Measurements from ENCODE around the gene TSGA10. TPM values are rescaled to one million over a fixed set of nuclear protein-coding genes. Genes with fewer than 3 reads are reported as not detected.

Gene TSGA10
- total and polyA plus RNA-seq, 2 donors (not counting 3 experiments of a cell fraction or from before 2014, with no cell fraction given), result 0.12 to 2.7 TPM

- POLR2A ChIA-PET, result interaction anchor here (0.7 kb wide), 1 partner anchor 1000 kb away, joined by 3 read pairs; no protein-coding TSS in a partner anchor
- peaks cover 29% of the 10 kb centered on the region for H3K79me2 ChIP-seq (ENCODE audit: control insufficient read depth, insufficient read depth, low read length)
Measured at GRCh38 chr2:99188357-99188756, 33.6 kb upstream of the TSGA10 start.

More at GRCh38 chr2:99188357-99188756, 33.6 kb upstream of the TSGA10 start:
- FAIRE-seq, result no peak
- H3K4me3 ChIP-seq (replicated peaks in 1 of 3; ENCODE audit: insufficient read depth in 1 of 3, low read depth in 1 of 3, low read length in 3 of 3), result no peak overlapping the region
- dilution Hi-C loops (cut with MboI; ENCODE audit: extremely low pct_ligation_motif_present, low sequenced_read_pairs) (no loop called here), intact Hi-C loops (cut with micrococcal nuclease) (no loop called here)
- BruUV-seq (replicated peaks), result no TSS peak
- CTCF ChIA-PET, result no interaction called here
- peaks cover 2% of the 10 kb centered on the region in 2 experiments for H3K36me3 ChIP-seq (ENCODE audit: control insufficient read depth in 2 of 2, extremely low read depth in 1 of 2, insufficient read depth in 2 of 2, low read length in 2 of 2)
- no peaks in the 10 kb centered on the region for H3K27me3 ChIP-seq (ENCODE audit: control insufficient read depth in 2 of 2, insufficient read depth in 2 of 2, low read length in 2 of 2)
- no peaks in the 10 kb centered on the region for H3K9me3 ChIP-seq (replicated peaks; ENCODE audit: control insufficient read depth, insufficient read depth, low read length)
- TF ChIP-seq MYC (IDR thresholded peaks at IDR 0.05; ENCODE audit: low read depth, low read length) (no peak), CTCF (IDR thresholded peaks at IDR 0.05; ENCODE audit: extremely low read depth in 1 of 2, insufficient read depth in 1 of 2, low read depth in 1 of 2, low read length in 2 of 2) (no peak), JUN (IDR thresholded peaks at IDR 0.05; ENCODE audit: borderline replicate concordance, insufficient read depth, insufficient read length, low read depth) (no peak)
- no peaks in the 10 kb centered on the region for H3K4me1 ChIP-seq (ENCODE audit: control insufficient read depth, extremely low read depth, insufficient read depth, low read length)
- H3K27ac ChIP-seq (ENCODE audit: insufficient read depth, low read depth, low read length), result no peak overlapping the region
- no peak for DNase-seq (ENCODE audit: low read depth, low spot score)
- no peak overlapping the region for H3K9ac ChIP-seq (replicated peaks; ENCODE audit: extremely low read depth, insufficient read depth, low read length)
- H2AFZ ChIP-seq (ENCODE audit: low read depth, low read length), result no peak overlapping the region
- H3K4me2 ChIP-seq (ENCODE audit: insufficient read depth, low read length), result no peak overlapping the region
- H4K20me1 ChIP-seq (replicated peaks; ENCODE audit: control insufficient read depth, extremely low read depth, insufficient read depth, low read length), result no peaks in the 10 kb centered on the region
- no peaks in the 10 kb centered on the region for H3K9me1 ChIP-seq (replicated peaks; ENCODE audit: control insufficient read depth, extremely low read depth, insufficient read depth, low read length)

All from endothelial cell of umbilical vein (primary cell).